GM21515 (cell line): ENCODE results near the gene INTS11.

ENCODE experiments used
- ATAC-seq: cut with Tn5 transposase; IDR thresholded peaks from one replicate; pipeline ENCODE4 v1.9.1; 2021; ENCODE audit not compliant: unreplicated experiment

The INTS11 gene

GRCh38 chr1:1314678-1315335 lies 9.7 kb downstream of the INTS11 start:
- no peak for ATAC-seq

GRCh38 chr1:1314237-1314586 lies 10.2 kb downstream of the INTS11 start:
- no peak for ATAC-seq

GRCh38 chr1:1313500-1314236 lies 10.8 kb downstream of the INTS11 start:
- no peak for ATAC-seq

GRCh38 chr1:1312450-1313314 lies 11.8 kb downstream of the INTS11 start:
- ATAC-seq, result no peak

- ATAC-seq, result no peak
Measured at GRCh38 chr1:1311107-1312104, 13.1 kb downstream of the INTS11 start.

- ATAC-seq, result no peak
Measured at GRCh38 chr1:1310476-1311053, 13.9 kb downstream of the INTS11 start.

- no peak for ATAC-seq
Measured at GRCh38 chr1:1310109-1310385, 14.4 kb downstream of the INTS11 start.

GRCh38 chr1:1309251-1310108 lies 15.0 kb downstream of the INTS11 start:
- ATAC-seq, result no peak

- ATAC-seq, result peak; percentile 8
Measured at GRCh38 chr1:1308756-1309250, 15.7 kb downstream of the INTS11 start.

GRCh38 chr1:1307923-1308755 lies 16.3 kb downstream of the INTS11 start, which contains the start of the genes ACAP3 and PUSL1:
TSS of gene ACAP3 (minus strand) at chr1:1307930. CDS start at chr1:1307815, 115 bp downstream.
TSS of gene PUSL1 (plus strand) at chr1:1308597. CDS start at chr1:1308644, 47 bp downstream.
- ATAC-seq, result peak; percentile 50

- peak; percentile 6 for ATAC-seq
Measured at GRCh38 chr1:1307261-1307922, 17.1 kb downstream of the INTS11 start.

GRCh38 chr1:1306661-1307260 lies 17.7 kb downstream of the INTS11 start:
- ATAC-seq, result no peak

- no peak for ATAC-seq
Measured at GRCh38 chr1:1306070-1306660, 18.3 kb downstream of the INTS11 start.

GRCh38 chr1:1305300-1306069 lies 19.0 kb downstream of the INTS11 start:
- no peak for ATAC-seq

GRCh38 chr1:1304331-1305299 lies 19.8 kb downstream of the INTS11 start:
- ATAC-seq, result no peak
